ENCODE results near the gene PCDHA4. TPM values are rescaled to one million over a fixed set of nuclear protein-coding genes. Genes with fewer than 3 reads are reported as not detected.
"Not testable (repeated sequence)": the region's sequence is repeated elsewhere in the genome, so short reads cannot be mapped to it uniquely, and the experiment has no call there.

PCDHA4 gene
- total RNA-seq, 2 donors from 2014 or later: 0.47 to 0.58 TPM

DNA sequence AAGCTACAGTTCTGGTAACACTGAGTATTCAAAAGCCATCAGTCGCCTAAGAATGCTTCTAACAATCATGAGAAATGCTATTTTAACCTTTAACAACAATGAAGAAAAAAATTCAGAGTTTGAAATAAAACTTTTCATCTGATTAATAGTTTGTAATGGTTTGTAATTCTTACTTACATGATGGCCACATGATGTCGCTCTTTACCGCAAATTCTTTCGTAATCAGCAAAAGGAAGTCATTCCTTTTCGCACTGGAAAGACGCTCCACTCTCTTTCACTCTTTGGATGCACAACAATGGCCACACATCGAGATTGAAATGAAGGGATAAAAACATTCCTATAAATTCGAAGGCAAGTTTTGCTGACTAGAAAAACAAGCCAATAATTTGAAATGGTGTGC lies 27.1 kb downstream of the PCDHA4 start, which contains the start of gene PCDHA7:
Gene PCDHA7, plus strand, starts transcription at position 277 of the 400 bp plus-strand sequence. Its CDS starts 115 bp downstream, at position 392.
- H3K27ac ChIP-seq: no peak within 1 kb of the TSS
- H3K4me3 ChIP-seq: no peak within 1 kb of the TSS
- intact Hi-C loops (cut with DNase I): no loop called here
- H3K9me3 ChIP-seq: no peaks in the 10 kb centered on the region
- H3K36me3 ChIP-seq: no peaks in the 10 kb centered on the region
- no peak for TF ChIP-seq CTCF (IDR thresholded peaks at IDR 0.05)
- no peaks in the 10 kb centered on the region for H3K27me3 ChIP-seq
- DNase-seq: no peak
- no peaks in the 10 kb centered on the region for H3K4me1 ChIP-seq
- no peak within 1 kb of the TSS for H3K9ac ChIP-seq (ENCODE audit: low read depth in 2 of 2, low read length in 2 of 2)

- DNase-seq, H3K27me3 ChIP-seq, H3K4me3 ChIP-seq: not testable (repeated sequence)
These were observed 27.7 kb downstream of the PCDHA4 start for GRCh38 chr5:140834439-140835008.

DNA sequence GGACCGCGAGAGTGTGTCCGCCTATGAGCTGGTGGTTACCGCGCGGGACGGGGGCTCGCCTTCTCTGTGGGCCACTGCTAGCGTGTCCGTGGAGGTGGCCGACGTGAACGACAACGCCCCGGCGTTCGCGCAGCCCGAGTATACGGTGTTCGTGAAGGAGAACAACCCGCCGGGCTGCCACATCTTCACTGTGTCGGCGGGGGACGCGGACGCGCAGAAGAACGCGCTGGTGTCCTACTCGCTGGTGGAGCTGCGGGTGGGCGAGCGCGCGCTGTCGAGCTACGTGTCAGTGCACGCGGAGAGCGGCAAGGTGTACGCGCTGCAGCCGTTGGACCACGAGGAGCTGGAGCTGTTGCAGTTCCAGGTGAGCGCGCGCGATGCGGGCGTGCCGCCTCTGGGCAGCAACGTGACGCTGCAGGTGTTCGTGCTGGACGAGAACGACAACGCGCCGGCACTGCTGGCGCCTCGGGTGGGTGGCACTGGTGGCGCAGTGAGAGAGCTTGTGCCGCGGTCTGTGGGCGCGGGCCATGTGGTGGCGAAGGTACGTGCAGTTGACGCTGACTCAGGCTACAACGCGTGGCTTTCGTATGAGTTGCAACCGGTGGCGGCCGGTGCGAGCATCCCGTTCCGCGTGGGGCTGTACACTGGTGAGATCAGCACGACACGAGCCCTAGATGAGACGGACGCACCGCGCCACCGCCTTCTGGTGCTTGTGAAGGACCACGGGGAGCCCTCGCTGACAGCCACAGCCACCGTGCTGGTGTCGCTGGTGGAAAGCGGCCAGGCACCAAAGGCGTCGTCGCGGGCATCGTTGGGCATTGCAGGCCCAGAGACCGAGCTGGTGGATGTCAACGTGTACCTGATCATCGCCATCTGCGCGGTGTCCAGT lies 29.0 kb downstream of the PCDHA4 start:
- no peak for TF ChIP-seq CTCF (IDR thresholded peaks at IDR 0.05)
- Histone ChIP-seq H3K9me3 (no peaks in the 10 kb centered on the region), H3K4me1 (no peaks in the 10 kb centered on the region), H3K9ac (ENCODE audit: low read depth in 2 of 2, low read length in 2 of 2) (no peak overlapping the region), H3K27ac (no peak overlapping the region), H3K36me3 (no peaks in the 10 kb centered on the region), H3K27me3 (no peaks in the 10 kb centered on the region), H3K4me3 (no peak overlapping the region)
- intact Hi-C loops (cut with DNase I): no loop called here
- DNase-seq: no peak

More at GRCh38 chr5:140834439-140835008, 27.7 kb downstream of the PCDHA4 start:
- H3K36me3 ChIP-seq; H3K27ac ChIP-seq; intact Hi-C loops (cut with DNase I); H3K9ac ChIP-seq (ENCODE audit: low read depth in 2 of 2, low read length in 2 of 2); H3K4me1 ChIP-seq; H3K9me3 ChIP-seq: not testable (repeated sequence)

- no peak for TF ChIP-seq CTCF (IDR thresholded peaks at IDR 0.05)
- Histone ChIP-seq H3K9me3 (no peaks in the 10 kb centered on the region), H3K27me3 (no peaks in the 10 kb centered on the region), H3K4me3 (no peak within 1 kb of the TSS), H3K36me3 (no peaks in the 10 kb centered on the region), H3K4me1 (no peaks in the 10 kb centered on the region), H3K9ac (ENCODE audit: low read depth in 2 of 2, low read length in 2 of 2) (no peak within 1 kb of the TSS), H3K27ac (no peak within 1 kb of the TSS)
- intact Hi-C loops (cut with DNase I): no loop called here
- no peak for DNase-seq
These were observed 34.4 kb downstream of the PCDHA4 start, which contains the start of gene PCDHA8 for GRCh38 chr5:140840978-140841962. PCDHA8 (plus strand) TSS chr5:140841187; CDS start chr5:140841322, 135 bp downstream.

- intact Hi-C loops (cut with DNase I): no loop called here
- no peaks in the 10 kb centered on the region for H3K4me1 ChIP-seq
- H3K9ac ChIP-seq (ENCODE audit: low read depth in 2 of 2, low read length in 2 of 2): no peak overlapping the region
- DNase-seq: no peak
- no peaks in the 10 kb centered on the region for H3K9me3 ChIP-seq
- no peaks in the 10 kb centered on the region for H3K36me3 ChIP-seq
- H3K27ac ChIP-seq: no peak overlapping the region
- no peak for TF ChIP-seq CTCF (IDR thresholded peaks at IDR 0.05)
- no peak overlapping the region for H3K4me3 ChIP-seq
- no peaks in the 10 kb centered on the region for H3K27me3 ChIP-seq
These were observed 36.2 kb downstream of the PCDHA4 start for GRCh38 chr5:140842798-140843733.

DNA sequence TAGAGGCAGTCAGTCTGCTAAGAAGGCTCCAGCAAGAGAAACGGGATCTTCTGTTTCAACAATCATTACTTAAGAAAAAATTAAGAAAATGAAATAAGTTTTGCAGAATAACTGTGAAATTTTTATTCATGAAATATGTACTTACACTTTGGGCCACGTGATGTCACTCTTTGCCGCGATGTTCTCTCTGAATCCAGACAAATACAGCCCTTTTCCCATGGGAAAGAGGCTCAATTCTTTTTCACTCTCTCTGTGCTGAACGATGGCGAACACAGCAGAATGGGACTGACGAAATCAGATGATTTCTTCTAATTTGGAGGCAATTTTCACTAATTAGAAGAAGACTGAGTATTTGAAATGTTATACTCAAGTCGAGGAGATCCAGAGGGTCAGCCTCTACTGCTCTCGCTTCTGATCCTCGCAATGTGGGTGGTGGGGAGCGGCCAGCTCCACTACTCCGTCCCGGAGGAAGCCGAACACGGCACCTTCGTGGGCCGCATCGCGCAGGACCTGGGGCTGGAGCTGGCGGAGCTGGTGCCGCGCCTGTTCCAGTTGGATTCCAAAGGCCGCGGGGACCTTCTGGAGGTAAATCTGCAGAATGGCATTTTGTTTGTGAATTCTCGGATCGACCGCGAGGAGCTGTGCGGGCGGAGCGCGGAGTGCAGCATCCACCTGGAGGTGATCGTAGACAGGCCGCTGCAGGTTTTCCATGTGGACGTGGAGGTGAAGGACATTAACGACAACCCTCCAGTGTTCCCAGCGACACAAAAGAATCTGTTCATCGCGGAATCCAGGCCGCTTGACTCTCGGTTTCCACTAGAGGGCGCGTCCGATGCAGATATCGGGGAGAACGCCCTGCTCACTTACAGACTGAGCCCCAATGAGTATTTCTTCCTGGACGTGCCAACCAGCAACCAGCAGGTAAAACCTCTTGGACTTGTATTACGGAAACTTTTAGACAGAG lies 41.6 kb downstream of the PCDHA4 start, which contains the start of gene PCDHA9:
Gene PCDHA9, plus strand, starts transcription at position 244 of the 964 bp plus-strand sequence. Its CDS starts 114 bp downstream, at position 358.
- H3K36me3 ChIP-seq; intact Hi-C loops (cut with DNase I); DNase-seq; H3K9me3 ChIP-seq; H3K9ac ChIP-seq (ENCODE audit: low read depth in 2 of 2, low read length in 2 of 2); H3K4me3 ChIP-seq; H3K4me1 ChIP-seq; H3K27me3 ChIP-seq; H3K27ac ChIP-seq: not testable (repeated sequence)
